HepG2 (cell line): ENCODE results near the gene HAS3. TPM values are rescaled to one million over a fixed set of nuclear protein-coding genes. Genes with fewer than 3 reads are reported as not detected.

Experiments used
- ATAC-seq: fragments of 200-7000 bp; cut with Tn5 transposase; 3 replicates; pipeline ENCODE4 v1.9.1; 2020; ENCODE audit warnings: mild to moderate bottlenecking, moderate library complexity
- BruUV-seq: library from RNA; stranded (reverse); fragments of 400-500 nt; replicated peaks from 2 replicates; lab custom pipeline; 2021; lab: Mats Ljungman, UMichigan
- CTCF ChIA-PET: fragments of 300-600 bp; formaldehyde crosslinking; extraction: SDS; loops from one replicate; lab custom pipeline; 2021; ENCODE audit warnings: low total read pairs, inconsistent platforms, low intra/inter-chr PET ratio; lab: Yijun Ruan, JAX
- POLR2A ChIA-PET: fragments of 350-600 bp; sonication (Branson Sonifier 250); formaldehyde crosslinking; loops from one replicate; lab custom pipeline; 2020; ENCODE audit warnings: antibody characterized with exemption, inconsistent platforms; lab: Yijun Ruan, JAX
- DNase-seq: peaks from one replicate; pipeline ENCODE4 v3.0.0-alpha.2; 2015; ENCODE audit warnings: low spot score
- FAIRE-seq: peaks from 3 replicates; lab custom pipeline; 2011; peaks lifted over from hg19 to GRCh38; lab: Jason Lieb, UNC
- H2AFZ ChIP-seq: one replicate; pipeline ENCODE4 v1.6.1; 2011; ENCODE audit warnings: low read length, inconsistent platforms
- H3K27ac ChIP-seq: fragments of 300-600 bp; 3 replicates; pipeline ENCODE4 v1.8.0; 2011; ENCODE audit warnings: mixed run types, mild to moderate bottlenecking, mixed read lengths, low read length, inconsistent platforms; ENCODE audit not compliant: insufficient read depth; ENCODE audit errors: extremely low read length
- H3K27me3 ChIP-seq, 2 experiments: fragments of 200-600 bp in 1 of 2; 2 replicates in 1 of 2; 3 replicates in 1 of 2; pipeline versions ENCODE4 v1.6.0 to v1.8.0; 2011; ENCODE audit warnings: low read length in 2 of 2, mild to moderate bottlenecking in 2 of 2, moderate library complexity in 2 of 2, inconsistent platforms in 1 of 2; ENCODE audit not compliant: insufficient read depth in 2 of 2, control insufficient read depth in 1 of 2
- H3K36me3 ChIP-seq, 2 experiments: fragments of 200-600 bp in 1 of 2; replicated peaks in 1 of 2; 2 replicates in 1 of 2; 3 replicates in 1 of 2; pipeline versions ENCODE4 v1.5.1 to v1.8.0; 2011; ENCODE audit warnings: low read length in 2 of 2, inconsistent platforms in 1 of 2; ENCODE audit not compliant: insufficient read depth in 2 of 2, control insufficient read depth in 1 of 2
- H3K4me1 ChIP-seq: 2 replicates; pipeline ENCODE4 v1.5.1; 2012; ENCODE audit warnings: low read length, inconsistent platforms; ENCODE audit not compliant: insufficient read depth
- H3K4me2 ChIP-seq: 2 replicates; pipeline ENCODE4 v1.6.0; 2011; ENCODE audit warnings: low read depth, low read length, inconsistent platforms
- H3K4me3 ChIP-seq, 3 experiments: fragments of 200-600 bp in 1 of 3; sonication (generic), shearing (Covaris generic) in 1 of 3; replicated peaks in 1 of 3; 2 replicates each; pipeline ENCODE4 v1.5.1; 2011 to 2016; ENCODE audit warnings: low read length in 3 of 3, inconsistent platforms in 2 of 3, low read depth in 2 of 3, mild to moderate bottlenecking in 2 of 3, control low read depth in 1 of 3, mixed read lengths in 1 of 3; ENCODE audit not compliant: insufficient read depth in 1 of 3
- H3K79me2 ChIP-seq: one replicate; pipeline ENCODE4 v1.6.1; 2011; ENCODE audit warnings: low read length, inconsistent platforms; ENCODE audit not compliant: insufficient read depth
- H3K9ac ChIP-seq: 2 replicates; pipeline ENCODE4 v1.6.0; 2011; ENCODE audit warnings: mild to moderate bottlenecking, low read depth, low read length, inconsistent platforms; ENCODE audit not compliant: insufficient read depth
- H3K9me3 ChIP-seq: 2 replicates; pipeline ENCODE4 v1.5.1; 2012; ENCODE audit warnings: mild to moderate bottlenecking, low read length
- H4K20me1 ChIP-seq: 2 replicates; pipeline ENCODE4 v1.6.0; 2011; ENCODE audit warnings: inconsistent platforms, mild to moderate bottlenecking, low read length, moderate library complexity; ENCODE audit not compliant: insufficient read depth
- CBFB ChIP-seq: sonication (generic); formaldehyde crosslinking; IDR thresholded peaks from 2 replicates; pipeline ENCODE4 v1.4.0; 2020; ENCODE audit warnings: missing genetic modification reagents
- ELF3 ChIP-seq: IDR thresholded peaks from 2 replicates; pipeline ENCODE4 v1.6.1; 2016; ENCODE audit warnings: missing genetic modification reagents, missing compliant biosample characterization
- GATAD1 ChIP-seq: IDR thresholded peaks from 2 replicates; pipeline ENCODE4 v1.6.1; 2016; ENCODE audit warnings: missing genetic modification reagents, missing compliant biosample characterization
- JDP2 ChIP-seq: sonication (generic); formaldehyde crosslinking; IDR thresholded peaks from 2 replicates; pipeline ENCODE4 v1.8.1; 2022; ENCODE audit warnings: missing genetic modification reagents, borderline replicate concordance
- MTA3 ChIP-seq: sonication (generic); formaldehyde crosslinking; IDR thresholded peaks from 2 replicates; pipeline ENCODE4 v1.4.0; 2020; ENCODE audit warnings: missing genetic modification reagents
- SETDB1 ChIP-seq: sonication (generic); formaldehyde crosslinking; IDR thresholded peaks from 2 replicates; pipeline ENCODE4 v1.5.1; 2020; ENCODE audit warnings: missing genetic modification reagents, mild to moderate bottlenecking, borderline replicate concordance
- ZFYVE20 ChIP-seq: sonication (generic); formaldehyde crosslinking; IDR thresholded peaks from 2 replicates; pipeline ENCODE4 v1.8.0; 2023; ENCODE audit warnings: low read depth, mild to moderate bottlenecking, moderate library complexity, missing genetic modification reagents, borderline replicate concordance
- ZNF260 ChIP-seq: sonication (generic); formaldehyde crosslinking; IDR thresholded peaks from 2 replicates; pipeline ENCODE4 v1.4.0; 2020; ENCODE audit warnings: missing genetic modification reagents, low read depth, mild to moderate bottlenecking, borderline replicate concordance
- ZNF574 ChIP-seq: sonication (generic); formaldehyde crosslinking; IDR thresholded peaks from 2 replicates; pipeline ENCODE4 v1.4.0; 2020; ENCODE audit warnings: missing genetic modification reagents
- WGBS: methylation state at CpG from one replicate; pipeline ENCODE4 v1.1.6; 2017; ENCODE audit warnings: low lambda C conversion rate; 5-methylcytosine and 5-hydroxymethylcytosine counted together
- in situ Hi-C: cut with HindIII; loops from 2 replicates; pipeline ENCODE4 v1.10.0; 2017; ENCODE audit warnings: low pct_unique_long_range_greater_than_20kb; ENCODE audit not compliant: extremely low pct_ligation_motif_present
- intact Hi-C: fragments of 100-400 bp; cut with micrococcal nuclease; formaldehyde crosslinking; loops from one replicate; pipeline ENCODE4 v1.10.0; 2022; ENCODE audit not compliant: unreplicated experiment
- polyA plus RNA-seq, 8 experiments: library from polyadenylated mRNA; depleted of rRNA in 3 of 8; stranded (reverse) in 7 of 8; unstranded in 1 of 8; fragments of >200 nt; fragmentation: Illumina TruSeq in 4 of 8; extraction: Trizol in 4 of 8; gene quantifications; 2 replicates each; pipeline versions ENCODE4 v1.2.1 to v1.2.3, GENCODE V29; 2011 to 2016; ENCODE audit warnings: low read depth in 4 of 8, missing spikeins in 1 of 8, mixed read lengths in 1 of 8; ENCODE audit not compliant: insufficient read depth in 1 of 8
- total RNA-seq, 5 experiments: library from RNA; depleted of rRNA; stranded (reverse); fragments of >200 nt; fragmentation: Illumina TruSeq; extraction: Trizol; gene quantifications; 2 replicates each; pipeline ENCODE4 v1.2.3, GENCODE V29; 2016; ENCODE audit warnings: low read depth in 1 of 5
- TF ChIP-seq, protein P1 (sequence below): IDR thresholded peaks from 2 replicates; pipeline ENCODE4 v1.6.1; 2016

HAS3 gene
- total and polyA plus RNA-seq, 2 of the 13 experiments (the other 11 are each of a cell fraction or from before 2014, with no cell fraction given): 0.04 to 0.30 TPM

- Histone ChIP-seq H3K4me3 (no peak overlapping the region), H3K9me3 (no peaks in the 10 kb centered on the region), H3K4me2 (no peak overlapping the region), H3K4me1 (0 out of 2 replicates have a peak, but pooled peaks cover 5% of the 10 kb centered on the region), H3K27ac (no peak overlapping the region), H3K9ac (no peak overlapping the region), H2AFZ (no peak overlapping the region), H3K79me2 (no peaks in the 10 kb centered on the region), H3K36me3 (peaks cover 14 to 31% of the 10 kb centered on the region in 2 experiments), H4K20me1 (no peaks in the 10 kb centered on the region), H3K27me3 (no peaks in the 10 kb centered on the region)
- BruUV-seq: no TSS peak
- CTCF ChIA-PET: no interaction called here
- DNase-seq (no peak), FAIRE-seq (no peak), ATAC-seq (no peak)
- no peak for TF ChIP-seq ELF3
- TF ChIP-seq CBFB (CRISPR knock-in tag): no peak
- TF ChIP-seq, protein P1, sequence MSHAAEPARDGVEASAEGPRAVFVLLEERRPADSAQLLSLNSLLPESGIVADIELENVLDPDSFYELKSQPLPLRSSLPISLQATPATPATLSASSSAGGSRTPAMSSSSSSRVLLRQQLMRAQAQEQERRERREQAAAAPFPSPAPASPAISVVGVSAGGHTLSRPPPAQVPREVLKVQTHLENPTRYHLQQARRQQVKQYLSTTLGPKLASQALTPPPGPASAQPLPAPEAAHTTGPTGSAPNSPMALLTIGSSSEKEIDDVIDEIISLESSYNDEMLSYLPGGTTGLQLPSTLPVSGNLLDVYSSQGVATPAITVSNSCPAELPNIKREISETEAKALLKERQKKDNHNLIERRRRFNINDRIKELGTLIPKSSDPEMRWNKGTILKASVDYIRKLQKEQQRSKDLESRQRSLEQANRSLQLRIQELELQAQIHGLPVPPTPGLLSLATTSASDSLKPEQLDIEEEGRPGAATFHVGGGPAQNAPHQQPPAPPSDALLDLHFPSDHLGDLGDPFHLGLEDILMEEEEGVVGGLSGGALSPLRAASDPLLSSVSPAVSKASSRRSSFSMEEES (CRISPR knock-in tag): no peak
- no peak for TF ChIP-seq ZNF260
- TF ChIP-seq GATAD1: no peak
- in situ Hi-C loops: loop anchor here (25.0 kb wide), 1 partner anchor 403 kb away; no protein-coding TSS in a partner anchor
- intact Hi-C loops: no loop called here
- POLR2A ChIA-PET: no interaction called here
- 97% methylated on average over 6 of the region's 6 CpGs for WGBS
Observed at GRCh38 chr16:69114976-69115355, 9.5 kb downstream of the HAS3 start.

GRCh38 chr16:69115361-69115760 is 9.9 kb downstream of the HAS3 start:
- CTCF ChIA-PET: no interaction called here
- no peak for DNase-seq
- Histone ChIP-seq H3K4me3 (no peak overlapping the region), H3K4me2 (no peak overlapping the region), H3K9me3 (no peaks in the 10 kb centered on the region), H3K27ac (no peak overlapping the region), H2AFZ (no peak overlapping the region), H4K20me1 (no peaks in the 10 kb centered on the region), H3K4me1 (0 out of 2 replicates have a peak, but pooled peaks cover 5% of the 10 kb centered on the region), H3K27me3 (no peaks in the 10 kb centered on the region), H3K9ac (no peak overlapping the region), H3K79me2 (no peaks in the 10 kb centered on the region), H3K36me3 (peaks cover 14 to 35% of the 10 kb centered on the region in 2 experiments)
- BruUV-seq: no TSS peak
- intact Hi-C loops (no loop called here), in situ Hi-C loops (loop anchor here (25.0 kb wide), 1 partner anchor 403 kb away; no protein-coding TSS in a partner anchor)
- no peak for FAIRE-seq
- POLR2A ChIA-PET: no interaction called here
- WGBS: 97% methylated on average over 4 of the region's 5 CpGs
- ATAC-seq: no peak
- TF ChIP-seq JDP2 (no peak), SETDB1 (CRISPR knock-in tag) (no peak), MTA3 (no peak), ZNF574 (CRISPR knock-in tag) (no peak), ZFYVE20 (no peak)
